Thyroid gland (tissue), 4 donors: ENCODE measurements around the gene CMTM1.

Source experiments
- POLR2A ChIP-seq, 2 donors: fragments of 450-650 bp; IDR thresholded peaks; one replicate each; pipeline ENCODE4 v1.6.1; 2017; ENCODE audit warnings: antibody characterized with exemption in 2 of 2, mild to moderate bottlenecking in 2 of 2, moderate library complexity in 1 of 2
- TF ChIP-seq, protein P1 (sequence below), 6 experiments: fragments of 200-600 bp in 3 of 6; fragments of 450-650 bp in 3 of 6; sonication (generic) in 3 of 6; IDR thresholded peaks; one replicate each; pipeline ENCODE4 v1.5.1; 2016 to 2019; ENCODE audit warnings: antibody characterized with exemption in 6 of 6, mild to moderate bottlenecking in 2 of 6, inconsistent platforms in 1 of 6, moderate library complexity in 1 of 6

DNA sequence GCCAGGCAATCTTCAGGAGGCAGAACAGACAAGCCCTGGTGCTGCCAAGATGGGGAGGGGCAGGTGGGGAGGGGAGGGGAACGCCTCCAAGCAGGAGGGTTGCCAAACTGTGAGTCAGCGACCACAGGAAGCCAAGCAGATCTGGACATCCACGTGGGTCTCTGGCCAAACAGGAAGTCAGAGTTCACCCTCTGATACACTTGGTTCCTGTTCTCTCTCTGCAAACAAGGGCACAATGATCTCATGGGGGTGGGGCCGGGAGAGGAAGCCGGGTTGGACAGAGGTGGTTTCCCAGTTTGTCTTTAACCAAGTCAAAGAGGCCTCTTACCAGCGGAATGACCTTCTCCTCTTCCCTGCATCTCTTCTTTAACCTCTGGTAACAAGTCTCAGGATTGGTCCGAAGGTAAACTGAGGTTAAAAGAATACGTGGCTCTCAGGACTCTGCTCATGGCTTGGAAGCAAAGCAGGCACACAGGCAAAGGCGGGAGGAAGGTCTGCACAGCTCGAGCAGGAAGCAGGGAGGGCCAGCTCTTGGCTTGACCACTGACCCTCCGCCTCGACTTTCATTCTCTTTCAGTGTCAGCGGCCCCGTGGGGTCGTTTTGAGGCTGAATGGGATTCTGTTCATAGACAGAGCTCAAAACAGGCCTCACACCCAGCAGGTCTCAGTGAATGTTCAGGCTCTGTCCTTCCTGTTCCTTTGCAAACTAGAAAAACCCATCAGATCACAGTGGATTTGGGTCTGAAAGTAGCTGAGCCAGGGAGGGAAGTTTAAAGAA lies 49.2 kb upstream of the CMTM1 start:
- TF ChIP-seq, protein P1, sequence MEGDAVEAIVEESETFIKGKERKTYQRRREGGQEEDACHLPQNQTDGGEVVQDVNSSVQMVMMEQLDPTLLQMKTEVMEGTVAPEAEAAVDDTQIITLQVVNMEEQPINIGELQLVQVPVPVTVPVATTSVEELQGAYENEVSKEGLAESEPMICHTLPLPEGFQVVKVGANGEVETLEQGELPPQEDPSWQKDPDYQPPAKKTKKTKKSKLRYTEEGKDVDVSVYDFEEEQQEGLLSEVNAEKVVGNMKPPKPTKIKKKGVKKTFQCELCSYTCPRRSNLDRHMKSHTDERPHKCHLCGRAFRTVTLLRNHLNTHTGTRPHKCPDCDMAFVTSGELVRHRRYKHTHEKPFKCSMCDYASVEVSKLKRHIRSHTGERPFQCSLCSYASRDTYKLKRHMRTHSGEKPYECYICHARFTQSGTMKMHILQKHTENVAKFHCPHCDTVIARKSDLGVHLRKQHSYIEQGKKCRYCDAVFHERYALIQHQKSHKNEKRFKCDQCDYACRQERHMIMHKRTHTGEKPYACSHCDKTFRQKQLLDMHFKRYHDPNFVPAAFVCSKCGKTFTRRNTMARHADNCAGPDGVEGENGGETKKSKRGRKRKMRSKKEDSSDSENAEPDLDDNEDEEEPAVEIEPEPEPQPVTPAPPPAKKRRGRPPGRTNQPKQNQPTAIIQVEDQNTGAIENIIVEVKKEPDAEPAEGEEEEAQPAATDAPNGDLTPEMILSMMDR (IDR thresholded peaks at IDR 0.05), result no peak
- peak in 1 of 2 donors; percentile 53 for TF ChIP-seq POLR2A (IDR thresholded peaks at IDR 0.05)
